22Rv1 (cell line): ENCODE results near the gene ATP5F1D.

Experiments
- ZFX ChIP-seq: fragments of 450-650 bp; IDR thresholded peaks from 2 replicates; pipeline ENCODE4 v1.6.1; 2017; ENCODE audit warnings: antibody characterized with exemption, borderline replicate concordance
- TF ChIP-seq, protein P1 (sequence below): fragments of 450-650 bp; IDR thresholded peaks from 2 replicates; pipeline ENCODE4 v1.5.1; 2017; ENCODE audit warnings: mild to moderate bottlenecking

DNA sequence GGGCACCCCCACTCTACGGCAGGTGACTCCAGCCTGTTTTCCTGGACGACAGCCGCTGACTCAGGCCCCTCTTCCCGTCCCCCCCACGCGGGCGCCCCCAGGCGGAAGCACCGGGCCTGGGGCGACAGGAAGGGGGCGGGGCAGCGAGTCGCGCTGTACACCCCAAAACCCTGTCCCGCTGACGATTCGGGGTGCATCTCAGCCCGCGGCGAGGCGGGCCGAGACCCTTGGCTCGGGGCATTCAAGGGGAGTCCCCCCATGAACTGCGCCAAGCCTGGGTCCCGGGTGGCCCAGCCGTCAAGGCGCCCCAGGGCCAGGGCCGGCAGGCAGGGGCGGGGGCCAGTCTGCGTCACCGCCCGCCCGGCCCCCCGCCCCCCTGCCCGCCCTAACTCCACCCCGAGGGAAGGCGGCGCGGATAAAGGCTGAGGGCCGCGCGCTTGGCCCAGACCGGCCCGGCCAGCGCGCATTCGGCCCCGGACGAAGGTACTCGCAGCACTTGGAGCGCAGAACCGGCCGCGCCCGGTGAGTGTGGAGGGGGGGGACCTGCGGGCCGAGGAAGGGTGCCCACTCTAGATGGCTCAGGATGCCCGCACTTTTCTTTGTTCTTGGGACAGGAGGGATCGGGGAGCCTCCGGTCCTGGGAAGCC is 6.7 kb downstream of the ATP5F1D start, which contains the start of gene MIDN:
- TF ChIP-seq, protein P1, sequence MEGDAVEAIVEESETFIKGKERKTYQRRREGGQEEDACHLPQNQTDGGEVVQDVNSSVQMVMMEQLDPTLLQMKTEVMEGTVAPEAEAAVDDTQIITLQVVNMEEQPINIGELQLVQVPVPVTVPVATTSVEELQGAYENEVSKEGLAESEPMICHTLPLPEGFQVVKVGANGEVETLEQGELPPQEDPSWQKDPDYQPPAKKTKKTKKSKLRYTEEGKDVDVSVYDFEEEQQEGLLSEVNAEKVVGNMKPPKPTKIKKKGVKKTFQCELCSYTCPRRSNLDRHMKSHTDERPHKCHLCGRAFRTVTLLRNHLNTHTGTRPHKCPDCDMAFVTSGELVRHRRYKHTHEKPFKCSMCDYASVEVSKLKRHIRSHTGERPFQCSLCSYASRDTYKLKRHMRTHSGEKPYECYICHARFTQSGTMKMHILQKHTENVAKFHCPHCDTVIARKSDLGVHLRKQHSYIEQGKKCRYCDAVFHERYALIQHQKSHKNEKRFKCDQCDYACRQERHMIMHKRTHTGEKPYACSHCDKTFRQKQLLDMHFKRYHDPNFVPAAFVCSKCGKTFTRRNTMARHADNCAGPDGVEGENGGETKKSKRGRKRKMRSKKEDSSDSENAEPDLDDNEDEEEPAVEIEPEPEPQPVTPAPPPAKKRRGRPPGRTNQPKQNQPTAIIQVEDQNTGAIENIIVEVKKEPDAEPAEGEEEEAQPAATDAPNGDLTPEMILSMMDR, result no peak
- no peak for TF ChIP-seq ZFX
